ENCODE data around the gene REX1BD.

Gene REX1BD

DNA sequence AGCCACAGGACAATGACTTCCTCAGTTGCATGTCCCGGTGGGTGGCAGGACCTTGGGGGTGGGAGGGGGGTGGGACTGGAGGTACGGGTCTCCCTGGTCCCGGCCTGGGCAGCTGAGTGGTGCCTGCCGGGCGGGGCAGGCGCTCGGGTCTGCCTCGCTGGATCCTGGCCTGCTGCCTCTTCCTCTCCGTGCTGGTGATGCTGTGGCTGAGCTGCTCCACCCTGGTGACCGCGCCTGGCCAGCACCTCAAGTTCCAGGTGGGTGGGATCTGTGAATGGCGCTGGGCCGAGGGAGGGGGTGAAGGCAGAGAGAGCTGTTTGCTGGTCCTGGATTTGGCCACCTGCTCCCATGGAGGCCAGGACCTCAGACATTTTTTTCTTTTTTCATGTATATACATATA lies 29.6 kb downstream of the REX1BD start:
- DNase-seq: no peak

DNA sequence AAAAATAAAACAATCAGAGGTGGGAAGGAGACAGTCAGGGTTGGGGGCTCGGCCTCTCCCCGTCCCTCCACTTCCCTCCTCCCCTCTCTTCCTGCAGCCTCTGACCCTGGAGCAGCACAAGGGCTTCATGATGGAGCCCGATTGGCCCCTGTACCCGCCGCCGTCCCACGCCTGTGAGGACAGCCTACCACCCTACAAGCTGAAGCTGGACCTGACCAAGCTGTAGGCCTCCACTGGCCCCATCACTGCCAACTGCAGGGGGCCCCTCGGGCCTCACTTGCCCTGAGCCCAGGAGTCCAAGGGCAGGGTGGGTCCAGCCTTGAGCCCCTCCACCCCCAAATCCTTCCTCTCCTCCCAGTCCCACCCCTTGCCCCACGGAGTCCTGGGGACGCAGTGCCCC lies 31.7 kb downstream of the REX1BD start:
- no peak for DNase-seq

GRCh38 chr19:18620902-18621301 lies 32.3 kb downstream of the REX1BD start:
- no peak for DNase-seq

- DNase-seq: no peak
These were observed 38.3 kb downstream of the REX1BD start for GRCh38 chr19:18626906-18627305.

- no peak for DNase-seq
These were observed 40.8 kb downstream of the REX1BD start for GRCh38 chr19:18629166-18630088.

GRCh38 chr19:18633321-18633720 lies 44.7 kb downstream of the REX1BD start:
- no peak for DNase-seq

DNA sequence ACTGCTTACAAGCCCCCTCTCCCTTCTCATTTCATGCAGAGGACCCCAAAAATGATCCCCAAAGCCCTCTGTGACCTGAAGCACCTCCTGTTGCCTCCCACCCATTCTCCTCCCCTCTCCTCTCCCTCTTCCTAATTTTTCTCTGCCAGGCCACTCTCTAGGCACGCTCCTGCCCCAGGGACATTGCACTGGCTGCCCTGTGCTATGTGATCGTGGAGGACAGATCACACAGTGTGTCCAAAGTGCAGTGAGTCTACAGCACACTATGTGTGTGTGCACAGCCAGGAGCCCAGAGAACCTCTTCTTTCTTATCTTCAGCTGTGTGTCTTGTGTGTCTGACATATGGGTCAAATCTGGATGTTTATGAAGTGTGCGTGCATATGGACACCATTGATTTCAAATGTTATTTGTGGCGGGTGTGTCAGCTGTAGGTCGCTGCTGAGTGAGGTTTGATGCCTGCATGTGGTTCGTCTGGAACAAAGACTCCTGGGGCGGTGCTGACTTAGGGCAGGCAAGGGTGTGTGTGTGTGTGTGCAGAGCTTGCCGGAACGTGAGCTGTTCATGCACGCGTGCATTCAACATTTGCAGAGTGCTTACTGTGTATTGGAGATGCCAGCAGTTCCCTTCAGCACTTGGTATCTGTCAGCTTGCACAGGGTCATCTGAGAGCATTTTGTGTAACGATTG lies 46.2 kb downstream of the REX1BD start:
- DNase-seq: no peak

DNA sequence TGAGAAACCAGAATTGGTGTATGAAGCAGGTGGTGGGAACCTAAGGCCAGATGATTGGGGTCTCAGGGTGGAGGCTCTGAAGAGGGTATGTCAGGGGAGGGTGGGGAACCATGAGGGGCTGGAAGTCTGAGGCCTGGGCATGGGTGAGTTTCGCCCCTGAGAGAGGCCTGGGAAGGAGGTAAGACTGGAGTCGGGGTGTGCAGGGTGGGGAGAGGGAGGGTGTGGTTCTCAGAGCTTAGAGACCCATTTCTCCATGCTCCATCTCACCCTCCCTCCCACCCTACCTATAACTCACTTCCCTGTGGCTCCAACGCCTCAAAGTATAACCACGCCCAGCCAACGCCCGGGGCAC lies 47.2 kb downstream of the REX1BD start:
- DNase-seq: no peak

DNA sequence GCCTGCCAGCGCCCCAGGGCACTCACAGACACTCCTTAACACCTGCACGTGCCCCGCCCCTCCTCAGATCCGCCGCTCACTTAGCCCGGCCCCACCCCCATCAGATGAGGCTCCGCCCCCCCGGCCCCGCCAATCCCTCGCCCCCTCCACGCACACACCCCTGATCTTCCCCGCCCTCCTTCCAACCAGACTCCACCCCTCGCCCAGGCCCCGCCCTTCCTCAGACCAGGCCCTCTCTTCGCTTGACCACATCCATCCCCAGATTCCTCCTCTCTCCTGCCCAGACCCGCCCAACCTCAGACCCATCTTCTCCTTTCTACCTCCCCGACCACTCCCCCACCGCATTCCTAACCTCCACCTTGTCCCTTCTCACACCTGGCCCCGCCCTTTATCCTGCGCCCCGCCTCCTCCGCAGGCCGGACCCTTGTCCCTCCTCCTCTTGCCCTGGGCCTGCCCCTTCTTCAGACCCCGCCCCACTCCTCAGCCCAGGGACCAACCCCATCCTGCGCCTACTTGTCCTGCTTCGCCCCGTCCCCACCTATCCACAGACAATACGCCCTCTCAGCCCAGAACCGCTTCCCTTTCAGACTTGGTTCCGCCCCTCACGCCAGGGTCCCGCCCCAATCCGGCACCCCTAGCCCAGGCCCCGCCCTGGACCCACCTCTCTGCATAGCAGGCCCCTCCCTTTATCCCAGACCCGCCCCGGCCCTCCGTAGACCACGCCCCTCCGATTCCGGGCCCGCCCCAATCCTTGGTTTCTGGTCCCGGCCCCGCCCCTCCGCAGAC lies 47.8 kb downstream of the REX1BD start:
- peak; percentile 96 for DNase-seq

GRCh38 chr19:18636969-18637629 lies 48.5 kb downstream of the REX1BD start, which contains the start of gene KLHL26:
Gene KLHL26 (plus strand): TSS chr19:18637028. CDS start chr19:18637055, 27 bp downstream.
- DNase-seq: no peak

DNA sequence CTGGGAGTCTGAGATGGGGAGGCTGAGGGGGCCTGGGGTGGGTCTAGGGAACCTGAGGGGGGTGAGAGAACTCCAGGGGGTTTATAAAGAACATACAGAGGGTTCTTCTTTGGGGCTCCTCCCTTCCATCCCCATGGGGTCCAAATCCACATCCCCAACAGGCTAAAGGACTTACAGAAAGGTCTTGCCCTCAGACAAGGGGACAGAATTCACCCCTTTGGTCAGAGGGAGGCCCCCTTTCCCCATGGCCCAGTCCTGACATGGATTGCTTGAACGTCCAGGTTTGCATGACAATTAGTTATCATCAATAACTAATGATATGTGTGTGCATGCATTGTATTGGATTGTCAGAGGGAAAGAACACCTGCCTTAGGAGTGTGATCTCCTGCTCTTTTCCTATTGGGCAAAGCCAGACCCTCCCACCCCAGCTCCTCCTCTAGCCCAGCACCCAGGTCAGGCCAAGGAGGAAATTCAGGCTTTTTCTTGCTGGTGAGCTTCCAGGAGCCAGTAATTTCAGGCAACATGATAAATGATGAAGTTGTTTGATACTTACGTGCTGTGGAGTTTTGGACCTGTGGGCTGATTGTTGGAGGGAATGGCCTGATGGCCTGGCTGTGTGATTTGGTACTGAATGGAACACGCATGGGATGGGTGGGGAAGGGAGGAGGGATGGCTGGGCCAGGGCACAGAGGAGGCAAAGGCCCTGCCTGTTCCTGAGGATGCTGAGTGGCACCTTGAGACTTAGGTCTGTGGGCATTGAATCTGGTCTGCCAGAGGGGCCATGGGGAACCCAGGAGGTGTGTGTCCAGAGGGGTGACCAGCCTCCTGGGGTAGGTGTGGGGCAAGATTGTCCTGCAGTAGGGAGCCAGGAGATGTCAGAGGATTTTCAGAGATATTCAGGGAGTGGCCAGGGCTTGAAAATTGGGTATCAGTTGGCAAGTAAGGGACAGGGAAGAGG lies 49.4 kb downstream of the REX1BD start:
- DNase-seq: no peak

- no peak for DNase-seq
These were observed 51.2 kb downstream of the REX1BD start for GRCh38 chr19:18639706-18640243.

All from stimulated activated naive CD4-positive, alpha-beta T cell treated with Interleukin-2 at 50 U/mL for 16 hours (primary cell).